Measurements from ENCODE around the gene SEMA6C.

Gene SEMA6C

GRCh38 chr1:151158751-151159251 lies 12.4 kb upstream of the SEMA6C start:
- DNase-seq (ENCODE audit: low read depth), result no peak
- H3K4me3 ChIP-seq (ENCODE audit: low read depth, low read length), result no peak overlapping the region
- no peak for TF ChIP-seq CTCF (IDR thresholded peaks at IDR 0.05; ENCODE audit: control insufficient read depth, extremely low read depth, insufficient read depth)

- no peak overlapping the region for H3K4me3 ChIP-seq (ENCODE audit: low read depth, low read length)
- TF ChIP-seq CTCF (IDR thresholded peaks at IDR 0.05; ENCODE audit: control insufficient read depth, extremely low read depth, insufficient read depth), result no peak
- no peak for DNase-seq (ENCODE audit: low read depth)
These were observed 11.9 kb upstream of the SEMA6C start for GRCh38 chr1:151158326-151158725.

GRCh38 chr1:151157067-151157531 lies 10.7 kb upstream of the SEMA6C start:
- DNase-seq (ENCODE audit: low read depth), result no peak
- no peak overlapping the region for H3K4me3 ChIP-seq (ENCODE audit: low read depth, low read length)
- TF ChIP-seq CTCF (IDR thresholded peaks at IDR 0.05; ENCODE audit: control insufficient read depth, extremely low read depth, insufficient read depth), result no peak

- no peak for DNase-seq (ENCODE audit: low read depth)
- H3K4me3 ChIP-seq (ENCODE audit: low read depth, low read length), result no peak within 1 kb of the TSS
These were observed 10.0 kb upstream of the SEMA6C start, which contains the start of gene TNFAIP8L2 for GRCh38 chr1:151156515-151156819. Gene TNFAIP8L2, plus strand, starts transcription at chr1:151156649. Its CDS starts 2,049 bp downstream, at chr1:151158698.

GRCh38 chr1:151147665-151148064 lies 1.2 kb upstream of the SEMA6C start:
- DNase-seq (ENCODE audit: low read depth), result no peak
- no peak for TF ChIP-seq CTCF (IDR thresholded peaks at IDR 0.05; ENCODE audit: control insufficient read depth, extremely low read depth, insufficient read depth)
- no peak overlapping the region for H3K4me3 ChIP-seq (ENCODE audit: low read depth, low read length)

More at GRCh38 chr1:151156515-151156819, 10.0 kb upstream of the SEMA6C start, which contains the start of gene TNFAIP8L2:
- TF ChIP-seq CTCF (IDR thresholded peaks at IDR 0.05; ENCODE audit: control insufficient read depth, extremely low read depth, insufficient read depth), result no peak

- peak overlapping the region; percentile 64 for H3K4me3 ChIP-seq (ENCODE audit: low read depth, low read length)
- TF ChIP-seq CTCF (IDR thresholded peaks at IDR 0.05; ENCODE audit: control insufficient read depth, extremely low read depth, insufficient read depth), result no peak
- DNase-seq (ENCODE audit: low read depth), result no peak
These were observed 687 bp upstream of the SEMA6C start for GRCh38 chr1:151147132-151147503.

GRCh38 chr1:151146072-151146411 lies 389 bp downstream of the SEMA6C start:
- peak overlapping the region; percentile 64 for H3K4me3 ChIP-seq (ENCODE audit: low read depth, low read length)
- TF ChIP-seq CTCF (IDR thresholded peaks at IDR 0.05; ENCODE audit: control insufficient read depth, extremely low read depth, insufficient read depth), result no peak
- no peak for DNase-seq (ENCODE audit: low read depth)
